Lower leg skin (tissue), 3 donors: ENCODE results near the gene POU2F3.

Experiments
- CTCF ChIP-seq, 3 donors: fragments of 450-650 bp; IDR thresholded peaks; one replicate each; pipeline ENCODE4 v1.5.1; 2016; ENCODE audit warnings: antibody characterized with exemption in 3 of 3, mild to moderate bottlenecking in 3 of 3, moderate library complexity in 2 of 3
- POLR2A ChIP-seq, 2 donors: fragments of 450-650 bp; IDR thresholded peaks; one replicate each; pipeline ENCODE4 v1.6.1; 2016 to 2017; ENCODE audit warnings: antibody characterized with exemption in 2 of 2, mild to moderate bottlenecking in 1 of 2, moderate library complexity in 1 of 2

GRCh38 chr11:120249279-120250262 lies 9.6 kb downstream of the POU2F3 start:
- no peak for TF ChIP-seq CTCF (IDR thresholded peaks at IDR 0.05)
- TF ChIP-seq POLR2A (IDR thresholded peaks at IDR 0.05): no peak
